ENCODE results near the gene TRAPPC2. TPM values are rescaled to one million over a fixed set of nuclear protein-coding genes. Genes with fewer than 3 reads are reported as not detected.

TRAPPC2 gene
- total RNA-seq, 1 experiment from 2014 or later = 10.2 TPM

GRCh38 chrX:13716905-13717304, 17.5 kb downstream of the TRAPPC2 start (continued):
- TF ChIP-seq FOXP4 (CRISPR knock-in tag; IDR thresholded peaks at IDR 0.05) = no peak
- no peak for TF ChIP-seq EMX1 (CRISPR knock-in tag; IDR thresholded peaks at IDR 0.05)
- no peak for TF ChIP-seq TP53 (CRISPR knock-in tag; IDR thresholded peaks at IDR 0.05)
- TF ChIP-seq ZNF121 (CRISPR knock-in tag; IDR thresholded peaks at IDR 0.05) = no peak
- no peak for TF ChIP-seq ZSCAN18 (CRISPR knock-in tag; IDR thresholded peaks at IDR 0.05)
- no peak for TF ChIP-seq CBFB (CRISPR knock-in tag; IDR thresholded peaks at IDR 0.05; ENCODE audit: low read depth)
- no peak for TF ChIP-seq USF2 (CRISPR knock-in tag; IDR thresholded peaks at IDR 0.05)
- TF ChIP-seq JAZF1 (CRISPR knock-in tag; IDR thresholded peaks at IDR 0.05) = no peak
- no peak for TF ChIP-seq PRDM15 (CRISPR knock-in tag; IDR thresholded peaks at IDR 0.05)
- TF ChIP-seq CREB1 (CRISPR knock-in tag; IDR thresholded peaks at IDR 0.05) = no peak
- TF ChIP-seq SP1 (CRISPR knock-in tag; conservative IDR thresholded peaks at IDR 0.05) = no peak
- no peak for TF ChIP-seq ATF2 (CRISPR knock-in tag; IDR thresholded peaks at IDR 0.05; ENCODE audit: borderline replicate concordance, low read depth)
- TF ChIP-seq IRF2 (CRISPR knock-in tag; IDR thresholded peaks at IDR 0.05; ENCODE audit: borderline replicate concordance, low read depth) = no peak

- H3K4me3 Mint-ChIP-seq = no peak overlapping the region
- ATAC-seq (no peak), DNase-seq (ENCODE audit: low spot score) (no peak)
- H3K27ac Mint-ChIP-seq = no peak overlapping the region
- CTCF ChIA-PET = no interaction called here
- H3K27me3 Mint-ChIP-seq (ENCODE audit: low read depth) = no peaks in the 10 kb centered on the region
- H3K4me1 Mint-ChIP-seq = no peaks in the 10 kb centered on the region
- H3K9me3 Mint-ChIP-seq = no peaks in the 10 kb centered on the region
- H3K36me3 Mint-ChIP-seq = peaks cover 16% of the 10 kb centered on the region
- POLR2A ChIA-PET = no interaction called here
- TF ChIP-seq ZBTB21 (CRISPR knock-in tag; IDR thresholded peaks at IDR 0.05; ENCODE audit: borderline replicate concordance) = no peak
- TF ChIP-seq CDX4 (CRISPR knock-in tag; IDR thresholded peaks at IDR 0.05; ENCODE audit: borderline replicate concordance) = no peak
- TF ChIP-seq ZNF219 (CRISPR knock-in tag; IDR thresholded peaks at IDR 0.05; ENCODE audit: borderline replicate concordance) = no peak
- TF ChIP-seq ATF6 (CRISPR knock-in tag; IDR thresholded peaks at IDR 0.05) = no peak
- TF ChIP-seq ZNF671 (CRISPR knock-in tag; IDR thresholded peaks at IDR 0.05) = no peak
- no peak for TF ChIP-seq MAX (CRISPR knock-in tag; IDR thresholded peaks at IDR 0.05)
- no peak for TF ChIP-seq E2F4 (CRISPR knock-in tag; IDR thresholded peaks at IDR 0.05; ENCODE audit: borderline replicate concordance, low read depth)
- TF ChIP-seq TEAD4 (CRISPR knock-in tag; IDR thresholded peaks at IDR 0.05) = no peak
Measured at GRCh38 chrX:13716455-13716854, 18.0 kb downstream of the TRAPPC2 start.

All from WTC11 (cell line).